ENCODE measurements around the gene PMP22. TPM values are rescaled to one million over a fixed set of nuclear protein-coding genes. Genes with fewer than 3 reads are reported as not detected.

Gene PMP22
- 100 to 1,000 TPM; 192 to 207 TPM for total RNA-seq

DNA sequence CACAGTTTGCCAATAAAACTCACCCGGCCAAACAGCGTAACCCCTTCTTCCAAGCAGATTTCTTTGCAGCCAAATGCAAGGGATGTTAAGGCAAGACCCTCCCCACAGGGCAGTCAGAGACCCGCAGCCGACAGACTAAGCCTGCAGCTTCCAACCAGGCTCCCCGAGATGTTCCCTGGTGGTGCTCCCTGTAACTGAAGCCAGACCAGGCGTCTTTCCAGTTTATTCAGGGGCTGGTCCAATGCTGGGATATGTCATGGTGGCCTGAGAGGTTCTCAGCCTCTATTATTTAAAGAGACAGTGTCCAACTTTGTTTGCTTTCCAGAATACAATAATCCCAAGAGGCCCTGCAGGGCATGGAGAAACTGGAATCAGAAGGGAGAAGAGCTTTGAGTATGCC, at the start of gene PMP22:
PMP22 (minus strand) TSS at position 196 of the 400 bp plus-strand sequence. CDS start 4,599 bp downstream, outside the sequence.
- no peak within 1 kb of the TSS for H3K27ac ChIP-seq
- peak within 1 kb of the TSS; percentile 15 for H3K4me3 ChIP-seq
- peaks cover 0 to 22% of the 10 kb centered on the region in 2 donors for H3K4me1 ChIP-seq (ENCODE audit: control insufficient read depth in 1 of 2, low read depth in 2 of 2)
- H3K9me3 ChIP-seq, result no peaks in the 10 kb centered on the region
- no peak for ATAC-seq (ENCODE audit: insufficient number of reproducible peaks, low FRiP score, low read depth)
- no peaks in the 10 kb centered on the region for H3K36me3 ChIP-seq
- no peaks in the 10 kb centered on the region for H3K27me3 ChIP-seq (replicated peaks; ENCODE audit: insufficient read depth)
- TF ChIP-seq, protein P1, sequence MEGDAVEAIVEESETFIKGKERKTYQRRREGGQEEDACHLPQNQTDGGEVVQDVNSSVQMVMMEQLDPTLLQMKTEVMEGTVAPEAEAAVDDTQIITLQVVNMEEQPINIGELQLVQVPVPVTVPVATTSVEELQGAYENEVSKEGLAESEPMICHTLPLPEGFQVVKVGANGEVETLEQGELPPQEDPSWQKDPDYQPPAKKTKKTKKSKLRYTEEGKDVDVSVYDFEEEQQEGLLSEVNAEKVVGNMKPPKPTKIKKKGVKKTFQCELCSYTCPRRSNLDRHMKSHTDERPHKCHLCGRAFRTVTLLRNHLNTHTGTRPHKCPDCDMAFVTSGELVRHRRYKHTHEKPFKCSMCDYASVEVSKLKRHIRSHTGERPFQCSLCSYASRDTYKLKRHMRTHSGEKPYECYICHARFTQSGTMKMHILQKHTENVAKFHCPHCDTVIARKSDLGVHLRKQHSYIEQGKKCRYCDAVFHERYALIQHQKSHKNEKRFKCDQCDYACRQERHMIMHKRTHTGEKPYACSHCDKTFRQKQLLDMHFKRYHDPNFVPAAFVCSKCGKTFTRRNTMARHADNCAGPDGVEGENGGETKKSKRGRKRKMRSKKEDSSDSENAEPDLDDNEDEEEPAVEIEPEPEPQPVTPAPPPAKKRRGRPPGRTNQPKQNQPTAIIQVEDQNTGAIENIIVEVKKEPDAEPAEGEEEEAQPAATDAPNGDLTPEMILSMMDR (IDR thresholded peaks at IDR 0.05), result no peak
- no peak for DNase-seq (ENCODE audit: low spot score)

DNA sequence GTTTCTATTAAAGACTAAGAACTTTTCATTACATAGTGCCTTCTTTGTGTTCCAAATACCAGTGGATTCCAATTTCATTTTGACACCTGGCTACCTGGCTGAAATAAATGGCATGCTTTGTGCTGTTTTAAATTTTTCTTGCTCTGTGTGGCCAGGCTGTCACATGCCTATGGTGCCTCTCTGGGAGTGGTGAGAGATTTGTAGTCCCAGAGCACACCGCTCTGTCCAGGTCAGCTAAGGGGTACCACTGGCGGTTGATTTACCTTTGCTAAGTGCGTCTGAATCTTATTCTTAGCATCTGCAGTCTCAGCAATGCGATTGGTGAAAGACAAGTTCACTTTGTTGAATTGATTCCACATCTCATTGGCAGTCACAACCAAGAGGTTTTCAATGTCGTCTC, 46.9 kb upstream of the PMP22 start:
- Histone ChIP-seq H3K27me3 (replicated peaks; ENCODE audit: insufficient read depth) (no peaks in the 10 kb centered on the region), H3K36me3 (no peaks in the 10 kb centered on the region), H3K9me3 (no peaks in the 10 kb centered on the region), H3K4me3 (no peak overlapping the region), H3K27ac (no peak overlapping the region), H3K4me1 (ENCODE audit: control insufficient read depth in 1 of 2, low read depth in 2 of 2) (no peaks in the 10 kb centered on the region)
- DNase-seq (ENCODE audit: low spot score) (no peak), ATAC-seq (ENCODE audit: insufficient number of reproducible peaks, low FRiP score, low read depth) (no peak)
- TF ChIP-seq, protein P1 (IDR thresholded peaks at IDR 0.05), result no peak

DNA sequence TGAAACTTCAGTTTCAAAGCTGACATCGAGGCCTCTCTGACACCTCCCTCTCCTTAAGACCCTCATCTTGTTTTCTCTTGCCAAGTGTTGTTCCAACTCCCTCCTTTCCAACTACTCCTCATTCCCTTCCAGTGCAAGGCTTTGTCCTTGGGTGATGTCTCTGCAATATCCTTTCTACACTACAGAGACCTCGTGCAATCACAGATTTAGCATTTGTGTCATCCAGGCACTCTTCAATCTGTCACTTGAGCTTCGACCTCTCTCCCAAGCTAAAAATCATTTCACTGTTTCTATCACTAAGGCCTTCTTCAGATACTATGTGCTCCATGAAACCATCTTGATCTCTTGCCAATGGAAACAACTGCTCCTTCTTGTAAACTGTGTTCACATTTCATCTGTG, 44.7 kb upstream of the PMP22 start:
- H3K27ac ChIP-seq, result no peak overlapping the region
- ATAC-seq (ENCODE audit: insufficient number of reproducible peaks, low FRiP score, low read depth), result no peak
- H3K27me3 ChIP-seq (replicated peaks; ENCODE audit: insufficient read depth), result no peaks in the 10 kb centered on the region
- no peaks in the 10 kb centered on the region for H3K4me1 ChIP-seq (ENCODE audit: control insufficient read depth in 1 of 2, low read depth in 2 of 2)
- TF ChIP-seq, protein P1 (IDR thresholded peaks at IDR 0.05), result no peak
- H3K36me3 ChIP-seq, result no peaks in the 10 kb centered on the region
- no peaks in the 10 kb centered on the region for H3K9me3 ChIP-seq
- DNase-seq (ENCODE audit: low spot score), result no peak
- H3K4me3 ChIP-seq, result no peak overlapping the region

DNA sequence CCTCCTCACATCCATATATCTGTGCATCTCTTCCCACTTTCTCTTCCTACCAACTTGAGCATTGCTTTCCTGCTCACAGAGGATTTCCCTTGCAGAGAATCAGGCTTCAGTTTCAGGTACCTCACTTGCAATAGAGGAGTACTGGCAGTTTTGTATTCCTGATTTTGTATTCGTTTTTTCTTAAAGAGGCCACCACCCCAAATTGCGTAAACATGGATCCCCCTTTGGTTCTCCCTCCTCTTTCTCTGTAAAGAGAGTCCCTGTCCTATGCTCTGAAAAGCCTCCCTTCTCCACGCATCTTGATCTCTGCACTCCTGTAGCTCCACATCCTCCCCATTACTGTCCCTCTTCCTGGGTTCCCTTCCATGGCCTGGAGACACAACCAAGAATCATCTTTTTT, 44.1 kb upstream of the PMP22 start:
- no peak for ATAC-seq (ENCODE audit: insufficient number of reproducible peaks, low FRiP score, low read depth)
- Histone ChIP-seq H3K4me3 (no peak overlapping the region), H3K9me3 (no peaks in the 10 kb centered on the region), H3K4me1 (ENCODE audit: control insufficient read depth in 1 of 2, low read depth in 2 of 2) (no peaks in the 10 kb centered on the region), H3K27me3 (replicated peaks; ENCODE audit: insufficient read depth) (no peaks in the 10 kb centered on the region), H3K36me3 (no peaks in the 10 kb centered on the region), H3K27ac (no peak overlapping the region)
- no peak for DNase-seq (ENCODE audit: low spot score)
- TF ChIP-seq, protein P1 (IDR thresholded peaks at IDR 0.05), result no peak

DNA sequence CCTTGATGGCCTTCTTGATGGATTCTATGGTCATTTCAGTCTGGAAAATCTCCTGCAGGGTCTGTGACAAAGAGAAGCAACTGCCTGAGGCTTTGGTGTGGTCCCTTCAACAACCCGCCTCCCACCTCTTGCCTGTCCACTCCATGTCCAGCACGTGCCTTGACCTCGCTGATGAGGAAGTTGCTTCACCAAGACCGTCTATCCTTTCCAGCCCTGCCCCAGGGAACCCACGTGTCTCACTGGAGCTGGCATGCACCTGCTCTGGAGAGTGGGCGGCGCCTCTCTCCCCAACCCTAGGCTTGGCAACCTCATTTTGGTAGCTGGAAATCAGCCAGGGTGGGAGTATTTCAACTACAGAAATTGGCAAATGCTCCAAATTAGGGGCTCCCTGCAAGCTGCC, 43.6 kb upstream of the PMP22 start:
- ATAC-seq (ENCODE audit: insufficient number of reproducible peaks, low FRiP score, low read depth) (no peak), DNase-seq (ENCODE audit: low spot score) (no peak)
- no peaks in the 10 kb centered on the region for H3K27me3 ChIP-seq (replicated peaks; ENCODE audit: insufficient read depth)
- TF ChIP-seq, protein P1 (IDR thresholded peaks at IDR 0.05), result no peak
- no peaks in the 10 kb centered on the region for H3K9me3 ChIP-seq
- H3K4me3 ChIP-seq, result no peak overlapping the region
- no peaks in the 10 kb centered on the region for H3K36me3 ChIP-seq
- no peak overlapping the region for H3K27ac ChIP-seq
- H3K4me1 ChIP-seq (ENCODE audit: control insufficient read depth in 1 of 2, low read depth in 2 of 2), result no peaks in the 10 kb centered on the region
